HUDEP-2 (cell line): Measurements from ENCODE around the gene FADS1.

Experiments used
- DNase-seq, 76 experiments: peaks; one replicate each; lab custom pipeline; 2025; ENCODE audit not compliant: unreplicated experiment in 76 of 76; lab: John Stamatoyannopoulos, UW

Gene FADS1

DNA sequence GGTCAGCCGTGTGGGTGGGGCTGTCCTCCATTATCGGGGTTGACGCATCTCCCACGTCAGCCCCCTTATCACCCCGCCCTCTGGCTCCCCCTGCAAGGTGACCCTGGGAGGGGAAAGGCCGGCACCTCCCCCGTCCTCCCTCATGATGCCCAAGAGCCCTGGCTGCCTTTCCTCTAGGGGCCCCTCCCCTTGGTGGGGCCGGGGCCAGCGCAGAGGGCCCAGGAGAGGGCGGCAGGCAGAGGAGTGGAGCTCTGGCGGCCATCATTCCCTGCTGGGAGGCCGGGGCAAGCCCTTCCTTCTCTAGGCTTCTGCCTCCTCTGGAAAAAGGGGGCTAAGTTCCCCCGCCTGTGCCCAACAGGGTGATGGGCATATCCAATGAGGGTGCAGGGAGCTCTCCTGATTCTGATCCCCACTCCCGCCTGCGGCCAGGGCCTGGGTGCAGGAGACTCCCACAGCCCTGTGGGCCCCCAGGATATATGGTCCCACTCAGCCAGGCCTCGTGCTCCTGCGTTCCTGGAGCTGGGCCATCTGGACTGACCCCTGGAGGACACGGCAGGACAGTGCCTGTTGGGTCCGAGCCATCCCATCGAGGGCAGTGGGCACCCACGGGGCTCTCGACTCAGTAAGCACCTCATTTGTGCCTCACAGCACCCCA, 52.1 kb downstream of the FADS1 start:
- DNase-seq: peak in 1 of 76 experiments; percentile 10

DNA sequence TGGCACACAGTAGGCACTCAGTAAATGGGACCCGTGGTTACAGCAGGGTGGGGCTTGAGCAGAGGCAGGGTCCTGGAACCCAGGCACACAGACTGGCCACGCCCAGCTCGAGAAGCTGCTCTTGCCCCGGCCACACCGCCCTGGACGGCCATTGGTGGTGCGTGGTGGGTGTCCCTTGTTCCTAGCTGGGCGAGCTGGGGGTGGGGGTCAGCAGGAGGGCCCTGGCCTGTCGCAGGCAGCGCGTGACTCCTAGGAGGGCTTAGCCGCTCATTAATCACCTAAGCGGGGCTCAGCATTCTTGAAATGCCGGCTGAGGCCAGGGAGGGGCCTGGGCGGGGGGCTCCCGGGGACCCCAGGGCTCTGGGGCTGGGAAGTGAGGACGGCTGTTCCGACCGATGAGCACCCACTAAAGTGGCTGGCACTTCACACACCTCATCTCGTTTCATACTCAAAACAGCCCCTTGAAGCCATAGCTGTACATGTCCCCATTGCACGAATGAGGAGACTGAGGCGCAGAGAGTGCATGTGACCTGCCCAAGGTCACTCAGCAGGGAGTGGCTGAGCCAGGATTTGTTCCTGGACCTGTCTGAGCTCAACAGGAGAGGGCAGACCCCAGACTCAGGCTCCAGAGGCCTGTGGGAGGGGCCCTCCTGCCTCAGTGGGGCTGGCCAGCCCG, 52.7 kb downstream of the FADS1 start:
- DNase-seq: no peak

DNA sequence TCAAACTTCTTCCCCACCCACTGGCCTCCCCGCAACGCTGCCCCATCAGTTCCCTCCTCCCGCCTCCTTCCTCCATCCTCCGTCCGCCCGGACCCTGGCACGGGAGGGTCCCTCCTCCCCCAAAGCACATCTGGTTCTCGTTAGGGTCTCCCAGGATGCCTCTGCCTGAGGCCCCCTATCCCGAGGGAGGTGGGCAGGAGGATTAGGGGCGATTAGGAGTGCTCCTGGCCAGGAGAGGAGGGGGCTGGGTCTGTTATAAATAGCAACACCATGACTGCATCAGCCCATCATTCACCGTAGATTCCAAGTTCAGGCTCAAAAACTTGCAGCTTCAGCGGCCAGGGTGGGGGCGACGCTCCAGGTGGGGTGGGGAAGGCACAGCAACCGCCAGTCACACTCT, 54.0 kb downstream of the FADS1 start:
- no peak for DNase-seq

DNA sequence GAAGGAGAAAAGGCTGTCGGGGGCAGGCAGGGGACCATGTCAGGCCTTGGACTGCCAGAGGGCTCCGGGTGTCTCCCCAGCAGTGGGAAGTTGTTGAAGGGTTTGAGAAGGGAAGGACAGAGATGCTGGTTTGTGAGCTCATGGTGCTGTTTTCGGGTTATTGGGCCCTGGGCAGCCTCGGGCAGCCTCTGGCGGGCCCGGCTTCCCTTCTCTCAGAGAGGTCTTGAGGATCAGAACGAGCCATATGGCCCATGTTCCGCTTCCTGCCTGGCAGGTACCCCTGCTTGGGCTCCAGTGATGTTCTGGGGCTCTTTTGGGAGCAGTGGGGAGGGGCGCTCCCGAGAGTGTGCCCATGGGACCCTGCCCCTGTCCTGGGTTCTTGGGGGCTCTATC, 54.6 kb downstream of the FADS1 start:
- no peak for DNase-seq

GRCh38 chr11:61761440-61762222, 55.2 kb downstream of the FADS1 start:
- DNase-seq: no peak

DNA sequence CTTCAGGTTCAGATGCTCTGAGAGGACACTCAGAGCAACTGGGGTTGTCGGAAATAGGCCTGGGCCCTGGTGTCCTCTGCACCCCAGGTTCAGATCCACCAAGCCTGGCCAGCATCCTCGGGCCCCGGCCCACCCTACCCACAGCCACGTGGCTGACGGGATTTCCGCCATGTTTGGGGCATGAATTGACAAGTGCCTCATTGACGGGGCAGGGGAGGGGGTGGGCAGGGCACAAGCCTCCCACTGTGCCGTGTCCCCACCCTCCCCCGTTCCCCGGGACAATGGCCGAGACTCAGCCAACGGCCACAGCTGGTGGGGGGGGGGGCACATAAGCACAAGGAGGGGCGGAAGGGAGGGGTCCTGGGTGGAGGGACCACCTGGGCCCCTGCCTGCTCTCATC, 55.9 kb downstream of the FADS1 start:
- no peak for DNase-seq

GRCh38 chr11:61757213-61757862, 59.5 kb downstream of the FADS1 start:
- DNase-seq: no peak

DNA sequence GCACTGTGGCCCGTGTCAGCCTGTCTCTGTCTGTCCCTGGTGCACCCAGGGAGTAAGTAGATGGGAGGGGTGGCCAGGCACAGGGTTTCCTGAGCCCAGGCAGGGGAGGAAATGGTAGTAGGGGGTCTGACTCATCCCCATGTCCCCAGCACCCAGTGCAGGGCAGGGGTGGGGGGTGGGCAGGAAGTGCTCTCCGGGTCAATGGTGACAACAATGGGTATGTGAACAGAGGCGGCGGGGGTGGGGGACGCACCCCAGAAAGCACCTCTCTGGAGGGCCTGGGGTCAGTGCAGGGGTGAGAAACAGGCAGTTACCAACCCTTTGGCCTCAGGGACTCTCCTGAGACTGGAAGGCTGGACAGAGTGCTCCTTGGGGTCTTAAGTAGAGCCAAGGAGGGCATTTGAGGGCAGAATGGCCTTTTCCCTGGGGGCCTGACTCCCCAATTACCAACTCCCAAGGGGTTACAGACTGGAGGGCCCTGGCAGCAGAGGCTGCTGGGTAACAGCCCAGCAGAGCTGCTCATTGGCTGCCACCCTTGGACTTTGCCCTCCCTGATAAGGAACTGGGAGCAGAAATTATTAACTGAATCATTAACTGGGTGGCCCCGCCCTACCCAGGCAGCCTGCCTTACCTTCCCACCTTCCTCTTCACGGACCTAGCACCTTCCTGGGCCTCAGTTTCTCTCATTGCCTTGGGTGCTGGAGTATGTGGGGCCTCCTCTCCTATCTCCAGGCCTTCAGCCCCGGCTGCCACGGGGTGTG, 60.2 kb downstream of the FADS1 start:
- no peak for DNase-seq

DNA sequence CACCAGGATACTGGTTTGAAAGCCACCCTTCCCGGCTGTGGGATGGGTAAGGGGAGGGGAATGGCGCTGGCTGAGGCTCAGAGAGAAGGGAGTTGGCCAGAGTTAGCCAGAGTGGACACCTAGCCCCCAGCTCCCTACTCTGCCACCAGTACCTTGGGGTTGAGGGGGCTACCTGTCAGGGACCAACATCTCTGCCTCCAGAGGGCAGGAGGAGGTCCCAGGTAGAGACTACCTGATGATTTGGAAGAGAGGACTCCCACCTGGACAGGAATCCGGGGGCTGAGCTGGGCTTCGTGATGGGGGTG, 60.7 kb downstream of the FADS1 start:
- DNase-seq: no peak

DNA sequence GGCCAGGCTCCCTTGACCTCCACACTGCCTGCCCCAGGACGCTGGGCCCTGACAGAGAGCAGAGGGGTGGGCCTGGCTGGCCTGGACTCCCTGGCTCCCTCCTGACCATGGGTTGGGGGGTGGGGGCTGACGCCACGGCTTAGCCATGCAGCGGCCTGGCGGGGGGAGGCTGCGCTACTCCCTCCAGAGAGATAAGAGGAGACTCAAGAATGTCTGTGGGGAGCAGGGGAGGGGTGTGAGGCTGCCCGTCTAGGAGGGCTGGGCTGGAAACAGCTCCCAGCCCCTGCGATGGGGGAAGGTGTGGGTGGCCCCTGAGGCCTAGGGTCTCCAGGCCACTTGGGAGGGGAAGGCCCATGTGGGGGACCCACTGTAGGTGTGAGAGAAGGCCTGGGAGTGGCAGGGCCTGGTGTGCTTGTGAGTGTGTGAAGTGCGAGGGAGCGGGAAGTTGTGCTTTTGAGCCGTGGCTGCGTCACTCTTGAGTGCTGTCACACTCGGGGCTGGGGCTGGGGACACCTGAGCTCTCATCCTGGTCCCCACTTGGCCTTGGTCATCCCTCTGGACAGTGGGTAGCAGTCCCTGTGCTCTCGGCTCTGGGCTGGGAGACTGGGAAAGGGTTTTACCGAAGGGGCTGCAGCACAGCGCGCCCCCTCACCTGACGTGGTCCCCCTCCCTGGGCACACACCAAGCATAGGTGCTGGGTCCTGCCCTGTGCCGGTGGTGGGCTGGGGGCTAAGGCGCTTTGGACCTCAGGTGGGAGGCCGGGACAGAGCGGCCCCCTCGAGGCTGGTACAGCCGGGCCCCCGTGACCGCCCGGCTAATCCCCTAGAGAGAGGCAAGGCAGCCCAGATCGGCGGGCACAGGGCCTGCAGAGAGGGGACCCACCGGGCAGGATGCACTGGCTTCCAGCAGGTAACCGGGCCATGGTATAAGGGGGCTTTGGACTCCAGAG, 62.0 kb downstream of the FADS1 start:
- DNase-seq: no peak

DNA sequence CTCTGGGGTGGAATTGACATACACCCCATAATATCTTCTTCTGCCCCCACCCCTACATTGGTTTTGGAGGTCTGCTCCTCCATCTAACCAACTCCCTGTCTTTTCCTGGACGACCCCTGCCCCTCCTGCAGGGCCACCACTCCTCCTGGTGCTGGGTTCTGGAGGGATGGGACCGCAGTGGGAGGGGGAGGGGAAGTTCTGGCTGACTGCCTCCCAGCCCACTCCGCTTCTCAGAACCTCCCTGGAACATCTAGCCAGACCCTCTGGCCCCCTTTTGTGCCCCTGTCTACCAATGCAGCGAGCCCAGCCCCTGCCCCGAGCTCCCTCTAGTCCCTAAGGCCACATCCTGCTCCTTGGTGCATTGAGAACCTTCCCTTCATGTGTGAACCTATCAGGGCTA, 63.1 kb downstream of the FADS1 start:
- DNase-seq: no peak

GRCh38 chr11:61752925-61753521, 63.8 kb downstream of the FADS1 start:
- DNase-seq: no peak

DNA sequence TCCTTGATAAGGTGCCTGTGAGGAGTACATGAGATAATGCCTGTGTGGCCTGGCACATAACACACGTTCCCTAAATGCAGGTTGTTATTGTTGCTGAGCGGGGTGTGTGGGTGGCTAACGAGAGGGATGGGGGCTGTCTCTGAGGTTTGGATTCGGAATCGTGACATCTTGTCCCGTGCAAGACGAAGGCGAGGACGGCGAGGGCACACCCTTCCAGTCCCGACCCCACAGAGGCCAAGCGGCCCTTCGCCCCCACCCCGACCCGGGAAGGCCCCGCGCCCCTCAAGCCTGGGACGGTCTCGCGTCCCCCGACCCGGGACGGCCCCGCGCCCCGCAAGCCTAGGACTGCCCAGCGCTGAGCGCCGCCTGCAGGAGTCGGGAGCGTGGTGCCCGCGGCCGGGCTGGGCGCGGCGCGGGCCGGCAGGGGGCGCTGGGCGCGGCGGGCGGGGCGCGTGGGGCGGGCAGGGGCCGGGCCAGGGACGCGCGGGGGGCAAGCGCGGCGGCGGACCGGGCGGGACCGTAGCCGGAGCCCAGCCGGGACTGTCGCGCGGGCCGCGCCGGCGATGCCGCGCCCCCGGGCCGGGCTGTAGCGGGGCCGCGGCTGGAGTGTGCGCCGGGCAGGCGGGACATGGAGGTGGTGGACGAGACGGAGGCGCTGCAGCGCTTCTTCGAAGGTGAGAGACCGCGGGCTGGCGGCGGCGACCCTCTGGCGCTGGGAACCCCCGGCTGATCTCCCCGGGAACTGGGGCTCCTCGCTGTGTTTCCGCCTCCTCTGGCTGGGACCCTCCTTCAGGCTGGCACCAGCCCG, 64.5 kb downstream of the FADS1 start, which contains the start of gene MYRF:
Gene MYRF, plus strand, starts transcription at position 520 of the 808 bp plus-strand sequence. Its CDS starts 109 bp downstream, at position 629.
- peak in 29 of 76 experiments; percentile 2 to 51 (median 30) for DNase-seq

DNA sequence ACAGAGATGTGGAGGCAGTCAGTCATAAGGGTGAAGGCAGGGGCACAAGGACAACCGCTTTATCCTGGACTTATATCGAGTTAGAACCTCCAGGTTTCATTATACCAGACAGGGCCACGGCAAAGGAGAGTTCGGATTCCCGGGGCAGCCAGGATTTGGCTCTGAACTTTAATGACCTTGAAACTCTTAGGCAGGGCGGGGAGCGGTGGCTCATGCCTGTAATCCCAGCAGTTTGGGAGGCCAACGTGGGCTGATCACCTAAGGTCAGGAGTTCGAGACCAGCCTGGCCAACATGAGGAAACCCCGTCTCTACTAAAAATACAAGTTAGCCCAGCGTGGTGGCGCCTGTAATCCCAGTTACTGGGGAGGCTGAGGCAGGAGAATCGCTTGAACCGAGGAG, 65.4 kb downstream of the FADS1 start:
- DNase-seq: no peak

DNA sequence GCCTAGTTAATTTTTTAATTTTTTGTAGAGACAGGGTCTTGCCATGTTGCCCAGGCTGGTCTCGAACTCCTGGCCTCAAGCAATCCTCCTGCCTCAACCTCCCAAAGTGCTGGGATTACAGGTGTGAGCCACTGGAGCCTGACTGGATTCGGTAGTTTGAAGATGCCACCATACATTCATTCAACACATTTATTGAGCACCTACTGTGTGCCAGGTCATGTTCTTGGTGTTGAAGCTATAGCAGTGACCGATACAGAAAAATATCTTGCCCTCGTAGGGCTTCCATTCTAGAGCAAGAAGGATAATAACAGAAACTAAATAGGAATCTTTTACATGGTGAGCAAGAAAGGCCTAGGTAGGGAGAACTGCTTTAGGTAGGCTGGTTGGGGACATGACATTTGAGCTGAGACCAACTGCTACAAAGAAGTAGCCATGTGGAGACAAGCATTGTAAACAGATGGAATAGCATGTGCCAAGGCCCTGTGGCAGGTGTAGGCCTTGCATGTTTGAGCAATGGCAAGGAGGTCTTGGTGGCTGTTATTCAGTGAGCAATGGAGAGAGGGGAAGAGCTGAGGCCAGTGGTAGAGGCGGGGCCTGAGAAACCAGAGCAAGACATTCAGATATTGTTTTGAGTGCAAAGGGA, 66.1 kb downstream of the FADS1 start:
- no peak for DNase-seq
